Gastrocnemius medialis (tissue), 4 donors: Measurements from ENCODE around the gene USP5. TPM values are rescaled to one million over a fixed set of nuclear protein-coding genes. Genes with fewer than 3 reads are reported as not detected.
"Not testable (repeated sequence)": the region's sequence is repeated elsewhere in the genome, so short reads cannot be mapped to it uniquely, and the experiment has no call there.

Experiments used
- ATAC-seq, 2 donors: fragments of 150-250 bp; one replicate each; pipeline ENCODE4 v1.9.1; 2016
- DNase-seq, 2 donors: peaks; one replicate each; pipeline ENCODE4 v3.0.0-alpha.2; 2019
- H3K27ac ChIP-seq, 4 donors: fragments of 200-600 bp; sonication (generic); 1 replicate in 1 of 4; 2 replicates in 3 of 4; pipeline ENCODE4 v1.5.1; 2016 to 2018; ENCODE audit warnings: mild to moderate bottlenecking in 2 of 4, moderate library complexity in 1 of 4
- H3K27me3 ChIP-seq, 3 donors: fragments of 200-600 bp; sonication (generic) in 2 of 3; 1 replicate in 1 of 3; 2 replicates in 2 of 3; pipeline versions ENCODE4 v1.5.1 to v1.6.0; 2016 to 2019; ENCODE audit warnings: mild to moderate bottlenecking in 1 of 3, moderate library complexity in 1 of 3
- H3K36me3 ChIP-seq, 2 donors: fragments of 200-600 bp; sonication (generic) in 1 of 2; one replicate each; pipeline ENCODE4 v1.5.1; 2017 to 2018
- H3K4me1 ChIP-seq, 2 donors: fragments of 200-600 bp; sonication (generic) in 1 of 2; one replicate each; pipeline ENCODE4 v1.5.1; 2016 to 2017; ENCODE audit warnings: mild to moderate bottlenecking in 2 of 2
- H3K4me3 ChIP-seq, 4 donors: fragments of 200-600 bp; sonication (generic) in 3 of 4; 1 replicate in 1 of 4; 2 replicates in 3 of 4; pipeline ENCODE4 v1.5.1; 2016 to 2019; ENCODE audit warnings: mild to moderate bottlenecking in 2 of 4
- H3K9me3 ChIP-seq, 3 donors: fragments of 200-600 bp; sonication (generic) in 2 of 3; 1 replicate in 1 of 3; 2 replicates in 2 of 3; pipeline ENCODE4 v1.5.1; 2016 to 2019
- POLR2A ChIP-seq, 2 donors: fragments of 450-650 bp; IDR thresholded peaks; one replicate each; pipeline ENCODE4 v1.6.1; 2017; ENCODE audit warnings: antibody characterized with exemption in 2 of 2, mild to moderate bottlenecking in 2 of 2, moderate library complexity in 2 of 2
- in situ Hi-C, 4 donors: fragments of 200-750 bp; cut with MboI; loops; one replicate each; pipeline versions ENCODE4 v1.15.0 to v1.8.0; 2017; ENCODE audit warnings: low sequenced_read_pairs in 4 of 4
- intact Hi-C: fragments of 100-400 bp; cut with DNase I; formaldehyde crosslinking; loops from one replicate; pipeline ENCODE4 v1.15.1; 2023; ENCODE audit warnings: low total_unique reads
- total RNA-seq, 4 donors: library from RNA; depleted of rRNA; stranded (reverse); fragments of >200 nt; gene quantifications; one replicate each; pipeline versions ENCODE4 v1.1.0 to v1.2.3, GENCODE V29; 2016
- TF ChIP-seq, protein P1 (sequence below), 5 experiments: fragments of 450-650 bp in 3 of 5; fragments of 200-600 bp in 2 of 5; sonication (generic) in 2 of 5; IDR thresholded peaks in 4 of 5; conservative IDR thresholded peaks in 1 of 5; 1 replicate in 4 of 5; 2 replicates in 1 of 5; pipeline ENCODE4 v1.5.1; 2016 to 2019; ENCODE audit warnings: antibody characterized with exemption in 5 of 5, mild to moderate bottlenecking in 3 of 5, moderate library complexity in 3 of 5

USP5 gene
- total RNA-seq, 4 donors from 2014 or later, result 66.4 to 120 (median 74.1) TPM

- Histone ChIP-seq H3K27me3 (no peaks in the 10 kb centered on the region), H3K9me3 (no peaks in the 10 kb centered on the region), H3K4me3 (peak overlapping the region in 3 of 4 donors; percentile 84 to 96 (median 91)), H3K4me1 (peaks cover 38 to 39% of the 10 kb centered on the region in 2 donors), H3K27ac (peak overlapping the region; percentile 82 to 100 (median 90)), H3K36me3 (peaks cover 0 to 27% of the 10 kb centered on the region in 2 donors)
- in situ Hi-C loops (no loop called here), intact Hi-C loops (loop anchor here (5.0 kb wide), 1 partner anchor 91 kb away; no protein-coding TSS in a partner anchor)
- DNase-seq, result no peak
- TF ChIP-seq, protein P1, sequence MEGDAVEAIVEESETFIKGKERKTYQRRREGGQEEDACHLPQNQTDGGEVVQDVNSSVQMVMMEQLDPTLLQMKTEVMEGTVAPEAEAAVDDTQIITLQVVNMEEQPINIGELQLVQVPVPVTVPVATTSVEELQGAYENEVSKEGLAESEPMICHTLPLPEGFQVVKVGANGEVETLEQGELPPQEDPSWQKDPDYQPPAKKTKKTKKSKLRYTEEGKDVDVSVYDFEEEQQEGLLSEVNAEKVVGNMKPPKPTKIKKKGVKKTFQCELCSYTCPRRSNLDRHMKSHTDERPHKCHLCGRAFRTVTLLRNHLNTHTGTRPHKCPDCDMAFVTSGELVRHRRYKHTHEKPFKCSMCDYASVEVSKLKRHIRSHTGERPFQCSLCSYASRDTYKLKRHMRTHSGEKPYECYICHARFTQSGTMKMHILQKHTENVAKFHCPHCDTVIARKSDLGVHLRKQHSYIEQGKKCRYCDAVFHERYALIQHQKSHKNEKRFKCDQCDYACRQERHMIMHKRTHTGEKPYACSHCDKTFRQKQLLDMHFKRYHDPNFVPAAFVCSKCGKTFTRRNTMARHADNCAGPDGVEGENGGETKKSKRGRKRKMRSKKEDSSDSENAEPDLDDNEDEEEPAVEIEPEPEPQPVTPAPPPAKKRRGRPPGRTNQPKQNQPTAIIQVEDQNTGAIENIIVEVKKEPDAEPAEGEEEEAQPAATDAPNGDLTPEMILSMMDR (IDR thresholded peaks at IDR 0.05 in 4 of 5, conservative IDR thresholded peaks at IDR 0.05 in 1 of 5), result no peak
- no peak for TF ChIP-seq POLR2A (IDR thresholded peaks at IDR 0.05)
- no peak for ATAC-seq
Measured at GRCh38 chr12:6871052-6871957, 19.4 kb downstream of the USP5 start.

DNA sequence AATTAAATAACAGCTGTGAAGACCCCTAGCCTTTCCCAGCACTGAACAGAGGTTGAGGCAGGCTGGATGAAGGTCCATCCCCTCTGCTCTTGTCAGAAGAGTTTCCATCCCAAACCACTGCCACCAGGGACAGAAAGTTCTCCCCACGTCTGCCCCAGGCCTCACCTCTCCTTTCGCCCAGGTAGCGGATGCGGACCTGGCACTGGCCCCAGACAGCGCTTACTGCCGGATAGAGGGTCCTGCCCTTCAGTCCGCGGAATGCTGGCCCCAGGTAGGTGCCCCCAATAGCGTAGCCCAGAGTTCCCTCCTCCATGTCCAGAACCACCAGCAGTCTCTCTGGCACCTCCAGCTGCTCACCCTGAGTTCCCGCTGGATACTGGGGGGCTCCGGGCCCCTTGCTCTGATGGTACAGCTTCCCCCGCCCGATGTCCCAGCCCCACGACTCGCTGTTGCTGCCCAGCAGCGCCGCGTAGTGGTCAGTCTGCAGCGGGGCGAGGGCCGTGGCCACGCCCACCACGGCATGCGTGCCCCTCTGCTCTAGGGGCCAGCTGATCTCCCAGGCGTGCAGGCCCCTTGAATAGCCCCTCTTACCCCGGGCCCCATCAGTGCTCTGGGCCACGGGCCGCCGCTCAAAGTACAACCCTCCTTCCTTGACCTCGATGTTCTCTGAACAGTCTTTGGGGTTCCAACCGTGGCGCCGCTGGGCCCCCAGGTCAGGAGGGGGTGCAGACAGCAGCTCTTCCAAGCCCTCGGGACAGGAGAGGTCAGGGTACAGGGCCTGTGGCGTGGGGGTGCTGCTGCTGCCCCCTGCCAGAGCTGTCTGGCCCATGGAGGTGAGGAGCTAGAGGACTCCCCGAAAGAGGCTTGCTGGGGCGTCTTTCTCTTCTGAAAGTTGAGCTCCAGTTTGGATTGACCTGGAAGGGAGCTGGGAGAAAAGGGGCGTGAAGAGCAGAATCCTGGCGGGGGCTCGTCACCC lies 20.4 kb downstream of the USP5 start:
- H3K4me1 ChIP-seq, result peaks cover 31 to 32% of the 10 kb centered on the region in 2 donors
- no peaks in the 10 kb centered on the region for H3K27me3 ChIP-seq
- DNase-seq (peak; percentile 64 to 76), ATAC-seq (peak; percentile 55 to 56)
- H3K9me3 ChIP-seq, result no peaks in the 10 kb centered on the region
- H3K27ac ChIP-seq, result peak overlapping the region; percentile 82 to 100 (median 90)
- in situ Hi-C loops (no loop called here), intact Hi-C loops (loop anchor here (1.0 to 5.0 kb wide), 4 partner anchors 19 to 316 kb away; partner anchors contain the start of genes LRRC23 and PEX5)
- peaks cover 0 to 27% of the 10 kb centered on the region in 2 donors for H3K36me3 ChIP-seq
- H3K4me3 ChIP-seq, result peak overlapping the region; percentile 84 to 96 (median 90)
- no peak for TF ChIP-seq POLR2A (IDR thresholded peaks at IDR 0.05)
- TF ChIP-seq, protein P1 (IDR thresholded peaks at IDR 0.05 in 4 of 5, conservative IDR thresholded peaks at IDR 0.05 in 1 of 5), result peak; percentile 79 to 99 (median 91)

DNA sequence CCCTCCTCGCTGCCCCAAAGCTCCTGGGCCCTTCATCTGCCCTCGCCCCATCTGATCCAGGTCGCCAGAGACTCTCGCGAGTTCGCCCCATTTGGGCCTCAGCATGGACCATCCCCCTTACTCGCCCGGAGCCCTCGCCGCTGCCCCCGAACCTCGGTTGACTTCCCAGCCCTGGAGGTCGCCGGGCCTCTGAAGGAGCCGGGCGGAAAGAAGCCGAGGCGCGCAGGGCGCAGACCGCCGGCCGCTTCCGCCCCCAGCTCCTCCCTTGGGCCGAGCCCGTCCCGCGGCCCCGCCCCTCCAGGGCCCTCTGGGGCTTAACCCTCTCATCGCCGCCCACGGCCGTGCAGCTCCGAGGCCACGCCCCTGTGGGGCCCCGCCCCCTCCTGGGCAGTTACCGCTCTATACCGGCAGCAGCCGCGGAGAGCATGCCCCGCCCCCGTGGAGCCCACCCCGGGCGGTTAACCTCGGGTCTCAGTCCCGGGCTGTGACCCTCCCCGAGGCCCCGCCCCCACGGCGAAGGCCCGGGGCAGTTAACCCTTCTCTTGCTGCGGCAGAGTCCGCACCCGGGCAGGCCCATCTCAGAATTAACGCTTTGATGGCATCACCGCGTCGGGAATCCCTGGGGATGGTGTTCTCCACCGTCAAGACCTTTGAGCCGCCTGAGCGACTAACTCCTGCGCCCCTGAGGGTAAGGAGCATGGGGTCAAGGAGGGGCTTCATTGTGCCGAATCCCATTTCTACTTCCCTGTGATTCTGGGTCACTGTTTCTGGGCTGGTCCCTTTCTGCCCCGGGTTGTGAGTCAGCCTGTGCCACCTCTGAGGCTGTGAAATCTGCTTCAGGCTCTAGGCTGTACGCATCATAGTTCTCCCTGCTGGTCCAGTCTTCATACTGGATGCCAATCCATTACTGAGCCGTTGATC lies 21.4 kb downstream of the USP5 start, which contains the start of gene SPSB2:
TSS of gene SPSB2 (minus strand) at position 210 of the 921 bp plus-strand sequence. CDS start 402 bp downstream, outside the sequence.
- ATAC-seq (peak; percentile 81 to 82), DNase-seq (peak; percentile 91 to 93)
- Histone ChIP-seq H3K4me1 (peaks cover 29% of the 10 kb centered on the region in 2 donors), H3K4me3 (peak within 1 kb of the TSS; percentile 84 to 96 (median 90)), H3K27me3 (no peaks in the 10 kb centered on the region), H3K9me3 (no peaks in the 10 kb centered on the region), H3K27ac (peak within 1 kb of the TSS; percentile 82 to 100 (median 90)), H3K36me3 (peaks cover 0 to 27% of the 10 kb centered on the region in 2 donors)
- TF ChIP-seq POLR2A (IDR thresholded peaks at IDR 0.05), result peak; percentile 75 to 79
- TF ChIP-seq, protein P1 (IDR thresholded peaks at IDR 0.05 in 4 of 5, conservative IDR thresholded peaks at IDR 0.05 in 1 of 5), result no peak
- intact Hi-C loops, result loop anchor here (1.0 to 5.0 kb wide), 4 partner anchors 18 to 315 kb away; partner anchors contain the start of genes LRRC23 and PEX5
- in situ Hi-C loops, result no loop called here

GRCh38 chr12:6874015-6874368 lies 22.0 kb downstream of the USP5 start:
- ATAC-seq, H3K9me3 ChIP-seq, DNase-seq, in situ Hi-C loops, H3K27me3 ChIP-seq: not testable (repeated sequence)
- H3K4me3 ChIP-seq, result peak overlapping the region; percentile 84 to 96 (median 90)
- intact Hi-C loops, result loop anchor here (5.0 kb wide), 1 partner anchor 88 kb away; no protein-coding TSS in a partner anchor
- peaks cover 23% of the 10 kb centered on the region in 2 donors for H3K4me1 ChIP-seq
- peak overlapping the region; percentile 21 to 100 (median 90) for H3K27ac ChIP-seq
- peaks cover 0 to 27% of the 10 kb centered on the region in 2 donors for H3K36me3 ChIP-seq

DNA sequence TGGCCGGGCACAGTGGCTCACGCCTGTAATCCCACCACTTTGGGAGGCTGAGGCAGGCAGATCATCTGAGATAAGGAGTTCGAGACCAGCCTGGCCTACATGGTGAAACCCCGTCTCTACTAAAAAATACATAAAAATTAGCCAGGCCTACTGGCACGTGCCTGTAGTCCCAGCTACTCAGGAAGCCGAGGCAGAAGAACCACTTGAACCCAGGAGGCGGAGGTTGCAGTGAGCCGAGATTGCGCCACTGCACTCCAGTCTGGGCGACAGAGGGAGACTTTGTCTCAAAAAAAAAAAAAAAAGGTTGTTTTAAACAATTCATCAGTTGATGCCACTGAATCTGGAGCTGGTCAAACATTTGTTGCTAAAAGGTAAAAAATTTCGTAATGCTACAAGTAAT lies 27.9 kb downstream of the USP5 start:
- in situ Hi-C loops, DNase-seq, H3K36me3 ChIP-seq, ATAC-seq, H3K27me3 ChIP-seq, H3K9me3 ChIP-seq, H3K4me1 ChIP-seq, H3K27ac ChIP-seq, H3K4me3 ChIP-seq, intact Hi-C loops: not testable (repeated sequence)
